Measurements from ENCODE around the gene UGGT2.
"Not testable (repeated sequence)": the region's sequence is repeated elsewhere in the genome, so short reads cannot be mapped to it uniquely, and the experiment has no call there.

Gene UGGT2

DNA sequence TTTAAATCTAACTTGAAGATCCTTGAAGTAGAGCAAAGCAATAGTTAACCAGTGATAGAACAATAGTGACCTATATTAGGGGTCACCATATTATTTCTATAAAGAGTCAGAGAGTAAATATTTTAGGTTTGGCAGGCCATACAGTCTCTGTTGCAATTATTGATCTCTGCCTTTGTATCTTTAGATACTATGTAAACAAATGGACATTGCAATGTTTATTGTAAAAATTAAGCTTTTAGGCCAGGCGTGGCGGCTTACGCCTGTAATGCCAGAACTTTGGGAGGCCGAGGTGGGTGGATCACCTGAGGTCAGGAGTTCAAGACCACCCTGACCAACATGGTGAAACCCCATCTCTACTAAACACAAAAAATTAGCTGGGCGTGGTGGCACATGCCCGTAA is 80.5 kb downstream of the UGGT2 start:
- H3K4me3 ChIP-seq (ENCODE audit: insufficient read depth, low read depth, low read length, poor library complexity, severe bottlenecking); H3K27me3 ChIP-seq (replicated peaks; ENCODE audit: control insufficient read depth, insufficient read depth, low read length, poor library complexity, severe bottlenecking); H3K27ac ChIP-seq (ENCODE audit: insufficient read depth, low read length, poor library complexity, severe bottlenecking); H3K9me3 ChIP-seq (ENCODE audit: control insufficient read depth, low read length); H3K36me3 ChIP-seq (ENCODE audit: control insufficient read depth, insufficient read depth, low read length); DNase-seq; H3K4me1 ChIP-seq (ENCODE audit: control insufficient read depth, insufficient read depth, low read length, poor library complexity, severe bottlenecking): not testable (repeated sequence)

DNA sequence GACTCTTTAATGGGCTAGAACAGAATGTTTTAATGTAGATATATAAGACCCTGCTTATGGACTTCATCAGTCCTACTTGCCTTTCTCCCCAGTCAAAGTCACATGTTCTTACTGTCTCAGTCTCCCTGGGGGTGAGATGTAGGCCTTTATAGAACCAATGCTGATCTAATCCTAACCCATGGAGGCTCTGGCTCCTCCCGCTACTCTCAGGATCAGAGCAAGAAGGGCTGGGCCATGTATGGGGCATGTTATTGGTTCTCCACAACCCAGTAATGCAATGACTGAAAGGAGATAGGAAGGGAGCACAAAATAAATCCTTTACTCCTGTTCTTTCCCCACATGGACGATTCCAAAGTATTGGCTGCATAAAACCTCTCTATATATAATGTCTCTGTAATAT is 82.3 kb downstream of the UGGT2 start:
- DNase-seq: no peak
- H3K27ac ChIP-seq (ENCODE audit: insufficient read depth, low read length, poor library complexity, severe bottlenecking): no peak overlapping the region
- H3K4me3 ChIP-seq (ENCODE audit: insufficient read depth, low read depth, low read length, poor library complexity, severe bottlenecking): no peak overlapping the region
- no peaks in the 10 kb centered on the region for H3K9me3 ChIP-seq (ENCODE audit: control insufficient read depth, low read length)
- no peaks in the 10 kb centered on the region for H3K27me3 ChIP-seq (replicated peaks; ENCODE audit: control insufficient read depth, insufficient read depth, low read length, poor library complexity, severe bottlenecking)
- no peaks in the 10 kb centered on the region for H3K36me3 ChIP-seq (ENCODE audit: control insufficient read depth, insufficient read depth, low read length)
- no peaks in the 10 kb centered on the region for H3K4me1 ChIP-seq (ENCODE audit: control insufficient read depth, insufficient read depth, low read length, poor library complexity, severe bottlenecking)

DNA sequence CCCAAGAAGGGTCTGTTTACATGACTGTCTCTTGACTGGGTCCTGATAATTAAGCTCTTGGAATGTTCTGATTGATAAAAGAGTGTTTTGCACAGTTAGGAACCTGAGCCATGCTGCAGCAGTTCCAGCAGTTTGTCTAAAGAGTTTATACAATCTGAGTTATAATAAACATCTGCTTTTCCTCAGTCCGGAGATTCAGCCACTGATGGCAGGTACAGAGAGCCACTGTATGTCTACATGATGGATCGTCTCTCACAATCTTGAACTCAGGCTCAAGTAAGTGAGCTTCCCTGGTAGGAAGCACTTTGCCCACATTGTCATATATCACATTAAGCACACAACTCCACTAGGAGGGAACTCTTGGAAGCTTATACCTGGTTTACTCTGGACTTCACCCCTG is 84.3 kb downstream of the UGGT2 start:
- no peak for DNase-seq
- Histone ChIP-seq H3K36me3 (ENCODE audit: control insufficient read depth, insufficient read depth, low read length) (no peaks in the 10 kb centered on the region), H3K27ac (ENCODE audit: insufficient read depth, low read length, poor library complexity, severe bottlenecking) (no peak overlapping the region), H3K4me3 (ENCODE audit: insufficient read depth, low read depth, low read length, poor library complexity, severe bottlenecking) (no peak overlapping the region), H3K4me1 (ENCODE audit: control insufficient read depth, insufficient read depth, low read length, poor library complexity, severe bottlenecking) (no peaks in the 10 kb centered on the region), H3K27me3 (replicated peaks; ENCODE audit: control insufficient read depth, insufficient read depth, low read length, poor library complexity, severe bottlenecking) (no peaks in the 10 kb centered on the region), H3K9me3 (ENCODE audit: control insufficient read depth, low read length) (no peaks in the 10 kb centered on the region)

DNA sequence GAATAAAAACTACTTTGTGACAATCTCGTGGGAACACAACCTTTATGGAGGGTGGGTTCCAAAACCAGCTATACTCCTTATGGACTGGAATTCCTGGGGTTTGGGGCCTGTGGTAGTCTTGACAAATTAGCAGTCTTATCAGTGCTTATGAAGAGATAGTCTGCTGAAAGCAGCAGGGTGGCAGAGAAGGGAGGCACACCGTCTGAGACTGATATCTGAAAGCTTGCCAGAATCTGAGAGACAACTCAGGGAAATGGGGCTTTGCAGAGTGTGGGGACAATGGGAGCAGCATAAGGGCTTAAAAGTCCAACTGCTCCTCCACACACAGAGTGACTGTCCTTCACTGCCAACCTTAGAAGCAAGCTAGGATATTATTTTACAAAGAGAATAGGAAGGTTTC is 95.9 kb downstream of the UGGT2 start:
- no peak for DNase-seq
- no peaks in the 10 kb centered on the region for H3K36me3 ChIP-seq (ENCODE audit: control insufficient read depth, insufficient read depth, low read length)
- H3K4me1 ChIP-seq (ENCODE audit: control insufficient read depth, insufficient read depth, low read length, poor library complexity, severe bottlenecking): no peaks in the 10 kb centered on the region
- H3K9me3 ChIP-seq (ENCODE audit: control insufficient read depth, low read length): peaks cover 3% of the 10 kb centered on the region
- no peaks in the 10 kb centered on the region for H3K27me3 ChIP-seq (replicated peaks; ENCODE audit: control insufficient read depth, insufficient read depth, low read length, poor library complexity, severe bottlenecking)
- no peak overlapping the region for H3K27ac ChIP-seq (ENCODE audit: insufficient read depth, low read length, poor library complexity, severe bottlenecking)
- no peak overlapping the region for H3K4me3 ChIP-seq (ENCODE audit: insufficient read depth, low read depth, low read length, poor library complexity, severe bottlenecking)

DNA sequence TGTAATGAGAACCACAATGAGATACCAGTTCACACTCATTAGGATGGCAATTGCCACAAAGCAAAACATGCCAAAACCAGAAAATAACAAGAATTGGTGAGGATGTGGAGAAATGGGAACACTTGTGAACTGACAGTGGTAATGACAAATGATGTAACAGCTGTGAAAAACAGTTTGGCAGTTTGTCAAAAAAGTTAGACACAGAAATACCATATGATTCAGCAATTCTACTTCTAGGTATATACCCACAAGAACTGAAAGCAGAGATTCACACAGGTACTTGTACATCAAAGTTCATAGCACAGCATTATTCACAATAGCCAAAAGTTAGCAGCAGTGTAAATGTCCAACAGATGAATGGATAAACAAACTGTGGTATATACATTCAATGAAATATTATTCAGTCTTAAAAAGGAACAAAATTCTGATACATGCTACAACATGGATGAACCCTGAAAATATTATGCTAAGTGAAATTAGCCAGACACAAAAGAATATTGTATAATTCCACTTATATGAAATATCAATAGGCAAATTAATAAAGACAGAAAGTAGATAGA is 96.5 kb downstream of the UGGT2 start:
- no peak for DNase-seq
- Histone ChIP-seq H3K9me3 (ENCODE audit: control insufficient read depth, low read length) (peaks cover 3% of the 10 kb centered on the region), H3K4me1 (ENCODE audit: control insufficient read depth, insufficient read depth, low read length, poor library complexity, severe bottlenecking) (no peaks in the 10 kb centered on the region), H3K4me3 (ENCODE audit: insufficient read depth, low read depth, low read length, poor library complexity, severe bottlenecking) (no peak overlapping the region), H3K27ac (ENCODE audit: insufficient read depth, low read length, poor library complexity, severe bottlenecking) (no peak overlapping the region), H3K36me3 (ENCODE audit: control insufficient read depth, insufficient read depth, low read length) (no peaks in the 10 kb centered on the region), H3K27me3 (replicated peaks; ENCODE audit: control insufficient read depth, insufficient read depth, low read length, poor library complexity, severe bottlenecking) (no peaks in the 10 kb centered on the region)

DNA sequence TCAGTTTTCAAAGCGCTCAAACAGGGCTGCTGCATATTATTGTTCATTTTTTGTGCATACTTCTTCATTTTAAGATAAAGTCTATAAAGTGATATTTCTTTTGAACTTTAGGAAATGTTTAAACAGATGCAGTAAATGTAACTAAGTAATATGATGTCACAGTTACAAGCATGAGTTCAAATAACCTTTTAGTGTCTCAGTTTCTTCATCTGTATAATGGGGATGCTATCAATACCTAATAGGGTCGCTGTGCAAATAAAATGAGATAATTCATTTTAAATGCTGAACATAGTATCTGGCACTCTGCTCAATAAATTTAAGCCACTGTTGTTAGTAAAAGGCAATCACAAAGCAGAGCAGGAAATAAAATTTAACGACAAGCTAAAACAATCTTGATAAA is 97.5 kb downstream of the UGGT2 start:
- Histone ChIP-seq H3K27me3 (replicated peaks; ENCODE audit: control insufficient read depth, insufficient read depth, low read length, poor library complexity, severe bottlenecking) (no peaks in the 10 kb centered on the region), H3K27ac (ENCODE audit: insufficient read depth, low read length, poor library complexity, severe bottlenecking) (no peak overlapping the region), H3K9me3 (ENCODE audit: control insufficient read depth, low read length) (peaks cover 3% of the 10 kb centered on the region), H3K36me3 (ENCODE audit: control insufficient read depth, insufficient read depth, low read length) (no peaks in the 10 kb centered on the region), H3K4me3 (ENCODE audit: insufficient read depth, low read depth, low read length, poor library complexity, severe bottlenecking) (no peak overlapping the region), H3K4me1 (ENCODE audit: control insufficient read depth, insufficient read depth, low read length, poor library complexity, severe bottlenecking) (no peaks in the 10 kb centered on the region)
- no peak for DNase-seq

DNA sequence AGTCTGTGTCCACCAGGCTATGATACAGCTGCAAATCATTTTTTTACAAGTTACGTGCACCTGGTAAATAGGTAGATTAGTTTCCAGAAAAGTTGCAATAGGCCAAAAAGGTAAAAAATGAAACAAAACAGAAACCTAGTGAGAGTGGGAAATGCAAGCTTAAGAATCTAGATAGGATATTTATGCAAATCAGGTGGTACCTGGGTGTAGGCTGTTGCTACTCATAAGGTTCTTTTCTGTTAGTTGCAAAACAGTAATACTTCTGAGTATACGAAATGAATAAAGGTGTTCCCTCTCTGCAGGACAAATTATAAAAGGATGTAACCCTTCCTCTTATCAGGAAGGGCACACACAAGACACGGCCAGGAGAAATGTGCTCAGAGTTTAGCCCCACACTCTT is 97.9 kb downstream of the UGGT2 start:
- Histone ChIP-seq H3K36me3 (ENCODE audit: control insufficient read depth, insufficient read depth, low read length) (no peaks in the 10 kb centered on the region), H3K27ac (ENCODE audit: insufficient read depth, low read length, poor library complexity, severe bottlenecking) (no peak overlapping the region), H3K27me3 (replicated peaks; ENCODE audit: control insufficient read depth, insufficient read depth, low read length, poor library complexity, severe bottlenecking) (no peaks in the 10 kb centered on the region), H3K4me1 (ENCODE audit: control insufficient read depth, insufficient read depth, low read length, poor library complexity, severe bottlenecking) (no peaks in the 10 kb centered on the region), H3K4me3 (ENCODE audit: insufficient read depth, low read depth, low read length, poor library complexity, severe bottlenecking) (no peak overlapping the region), H3K9me3 (ENCODE audit: control insufficient read depth, low read length) (peaks cover 3% of the 10 kb centered on the region)
- DNase-seq: no peak

GRCh38 chr13:95954266-95954665 is 98.9 kb downstream of the UGGT2 start:
- Histone ChIP-seq H3K9me3 (ENCODE audit: control insufficient read depth, low read length) (peaks cover 3% of the 10 kb centered on the region), H3K4me3 (ENCODE audit: insufficient read depth, low read depth, low read length, poor library complexity, severe bottlenecking) (no peak overlapping the region), H3K4me1 (ENCODE audit: control insufficient read depth, insufficient read depth, low read length, poor library complexity, severe bottlenecking) (no peaks in the 10 kb centered on the region), H3K36me3 (ENCODE audit: control insufficient read depth, insufficient read depth, low read length) (no peaks in the 10 kb centered on the region), H3K27ac (ENCODE audit: insufficient read depth, low read length, poor library complexity, severe bottlenecking) (no peak overlapping the region), H3K27me3 (replicated peaks; ENCODE audit: control insufficient read depth, insufficient read depth, low read length, poor library complexity, severe bottlenecking) (no peaks in the 10 kb centered on the region)
- DNase-seq: no peak

DNA sequence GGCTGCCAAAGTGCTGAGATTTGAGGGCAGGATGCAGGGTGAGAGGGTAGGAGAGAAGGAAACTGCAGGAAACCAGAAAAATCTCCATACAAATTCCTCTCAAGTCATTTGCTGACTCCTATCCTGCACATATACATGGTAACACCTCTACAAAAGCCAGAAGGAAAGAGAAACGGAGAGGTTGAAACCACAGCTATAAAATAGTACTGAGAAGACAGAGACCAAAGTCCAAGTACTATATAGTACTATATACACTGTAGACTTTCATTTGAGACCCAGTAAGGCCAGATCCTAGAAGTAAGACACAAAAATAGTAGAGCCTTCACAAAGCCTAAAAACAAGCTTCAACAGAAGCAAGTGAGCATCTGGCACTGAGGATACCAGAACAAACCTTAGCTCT is 103.1 kb downstream of the UGGT2 start:
- H3K4me1 ChIP-seq (ENCODE audit: control insufficient read depth, insufficient read depth, low read length, poor library complexity, severe bottlenecking): no peaks in the 10 kb centered on the region
- no peaks in the 10 kb centered on the region for H3K36me3 ChIP-seq (ENCODE audit: control insufficient read depth, insufficient read depth, low read length)
- no peak for DNase-seq
- H3K4me3 ChIP-seq (ENCODE audit: insufficient read depth, low read depth, low read length, poor library complexity, severe bottlenecking): no peak overlapping the region
- H3K27ac ChIP-seq (ENCODE audit: insufficient read depth, low read length, poor library complexity, severe bottlenecking): no peak overlapping the region
- H3K9me3 ChIP-seq (ENCODE audit: control insufficient read depth, low read length): no peaks in the 10 kb centered on the region
- H3K27me3 ChIP-seq (replicated peaks; ENCODE audit: control insufficient read depth, insufficient read depth, low read length, poor library complexity, severe bottlenecking): no peaks in the 10 kb centered on the region

- no peak overlapping the region for H3K4me3 ChIP-seq (ENCODE audit: insufficient read depth, low read depth, low read length, poor library complexity, severe bottlenecking)
- H3K27ac ChIP-seq (ENCODE audit: insufficient read depth, low read length, poor library complexity, severe bottlenecking): no peak overlapping the region
- DNase-seq: no peak
- no peaks in the 10 kb centered on the region for H3K9me3 ChIP-seq (ENCODE audit: control insufficient read depth, low read length)
- no peaks in the 10 kb centered on the region for H3K4me1 ChIP-seq (ENCODE audit: control insufficient read depth, insufficient read depth, low read length, poor library complexity, severe bottlenecking)
- H3K36me3 ChIP-seq (ENCODE audit: control insufficient read depth, insufficient read depth, low read length): no peaks in the 10 kb centered on the region
- H3K27me3 ChIP-seq (replicated peaks; ENCODE audit: control insufficient read depth, insufficient read depth, low read length, poor library complexity, severe bottlenecking): no peaks in the 10 kb centered on the region
Measured at GRCh38 chr13:95948656-95949055, 104.5 kb downstream of the UGGT2 start.

All from effector memory CD4-positive, alpha-beta T cell (primary cell).